ENCODE results near the gene CAMTA1.

Gene CAMTA1

DNA sequence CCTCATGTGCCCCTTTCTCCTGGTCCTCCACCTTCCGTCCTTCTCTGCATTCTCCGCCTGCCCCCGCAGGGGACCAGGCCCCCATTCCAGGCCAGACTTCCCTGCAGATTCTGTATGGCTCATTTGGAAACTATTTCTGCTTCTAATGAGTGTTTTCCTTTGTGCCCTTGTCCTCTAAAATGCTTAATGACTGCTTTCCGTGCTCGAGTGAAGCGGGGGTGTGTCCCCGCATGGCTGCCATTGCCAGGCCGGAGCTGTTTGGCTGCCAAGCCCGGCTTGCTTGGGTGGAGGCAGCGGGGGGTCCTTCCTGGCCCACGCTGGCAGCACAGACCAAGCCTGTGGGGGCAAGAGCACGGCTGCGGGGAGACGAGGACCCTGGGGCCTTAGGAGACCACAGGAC lies 686.6 kb downstream of the CAMTA1 start:
- ATAC-seq: no peak

DNA sequence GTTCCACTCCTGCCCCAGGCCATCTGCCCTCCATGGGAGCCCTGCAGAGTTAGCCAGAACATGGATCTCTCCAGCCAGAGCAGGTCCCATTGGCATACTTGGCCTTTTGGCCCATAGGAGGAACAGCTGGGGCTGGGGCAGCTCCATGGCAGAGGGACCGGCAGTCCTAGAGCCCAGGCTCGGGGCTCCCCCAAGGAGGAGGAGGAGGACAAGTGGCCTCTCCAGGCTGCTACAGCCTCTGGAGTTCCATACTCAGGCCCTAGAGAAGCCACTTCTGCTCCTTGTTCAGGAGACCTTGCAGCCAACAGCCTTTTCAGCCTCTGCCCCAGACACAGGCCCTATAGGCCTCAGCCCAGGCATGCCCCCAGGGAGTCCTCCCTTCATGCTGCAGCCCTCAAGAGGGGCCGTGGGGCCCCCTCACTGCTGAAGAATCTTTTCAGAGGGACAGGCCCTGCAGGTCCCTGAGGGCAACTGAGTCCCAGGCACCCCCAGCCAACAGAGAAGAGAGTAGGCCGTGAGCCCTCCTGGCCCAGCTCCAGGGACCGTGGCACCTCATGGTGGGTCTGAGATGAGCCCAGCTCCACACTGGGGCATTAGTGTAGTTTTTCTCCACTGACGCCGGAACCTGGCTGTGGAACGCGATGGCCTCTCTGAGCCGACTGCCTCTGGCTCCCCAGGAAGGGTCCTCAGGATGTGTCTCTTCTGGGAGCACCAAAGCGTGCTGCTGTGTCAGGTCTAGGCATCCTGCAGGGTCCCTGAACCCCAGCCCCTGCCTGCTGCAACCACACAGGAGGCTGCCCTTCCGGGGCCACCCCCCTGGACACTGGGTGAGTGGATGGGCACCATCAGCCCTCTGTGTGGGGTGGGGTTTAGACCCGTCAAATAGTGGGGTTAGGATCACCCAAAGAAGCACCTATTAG lies 688.2 kb downstream of the CAMTA1 start:
- no peak for ATAC-seq

- ATAC-seq: no peak
These were observed 688.9 kb downstream of the CAMTA1 start for GRCh38 chr1:7474143-7474490.

GRCh38 chr1:7474786-7475502 lies 689.7 kb downstream of the CAMTA1 start:
- no peak for ATAC-seq

GRCh38 chr1:7475691-7476090 lies 690.4 kb downstream of the CAMTA1 start:
- no peak for ATAC-seq

- ATAC-seq: no peak
These were observed 691.1 kb downstream of the CAMTA1 start for GRCh38 chr1:7476402-7476801.

- ATAC-seq: no peak
These were observed 691.8 kb downstream of the CAMTA1 start for GRCh38 chr1:7476861-7477547.

GRCh38 chr1:7477593-7477992 lies 692.3 kb downstream of the CAMTA1 start:
- no peak for ATAC-seq

- no peak for ATAC-seq
These were observed 693.0 kb downstream of the CAMTA1 start for GRCh38 chr1:7478142-7478790.

GRCh38 chr1:7478809-7479499 lies 693.7 kb downstream of the CAMTA1 start:
- no peak for ATAC-seq

- no peak for ATAC-seq
These were observed 694.3 kb downstream of the CAMTA1 start for GRCh38 chr1:7479571-7479970.

- ATAC-seq: no peak
These were observed 695.9 kb downstream of the CAMTA1 start for GRCh38 chr1:7481194-7481593.

- ATAC-seq: no peak
These were observed 696.8 kb downstream of the CAMTA1 start for GRCh38 chr1:7482077-7482476.

DNA sequence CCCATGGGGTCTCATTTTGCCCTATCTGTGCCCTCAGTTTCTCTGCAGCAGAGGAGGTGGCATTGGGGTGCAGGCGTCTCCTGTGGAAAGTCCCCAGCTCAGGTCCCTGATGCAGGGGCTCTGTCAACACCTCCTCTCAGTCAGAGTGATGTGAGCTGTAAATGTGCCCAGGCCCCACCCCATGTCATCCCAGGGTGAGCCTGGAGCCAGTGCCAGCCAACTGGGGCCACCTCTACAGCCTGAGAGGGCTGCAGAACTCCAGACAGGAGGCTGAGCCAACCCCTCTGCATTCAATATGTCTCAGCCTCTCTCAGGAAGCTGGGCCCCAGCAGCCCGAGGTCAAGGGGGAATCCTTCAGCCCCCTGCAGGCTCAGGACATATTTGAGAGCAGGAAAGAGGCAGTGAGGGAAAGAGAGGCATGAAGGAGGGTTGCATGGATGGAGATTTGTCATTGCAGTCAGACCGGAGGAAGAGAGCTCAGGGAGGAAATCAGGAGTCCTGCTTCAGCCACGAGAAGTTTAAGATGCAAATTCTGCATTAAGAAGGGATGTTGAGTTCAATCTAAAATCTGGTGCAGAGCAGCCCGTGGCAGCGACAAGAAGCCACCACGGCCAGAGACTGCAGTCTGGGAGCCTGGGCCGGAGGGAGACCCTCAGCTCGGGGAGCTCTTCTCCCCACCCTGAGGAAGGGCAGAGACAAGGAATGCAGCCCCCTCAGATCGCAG lies 697.7 kb downstream of the CAMTA1 start:
- ATAC-seq: no peak

DNA sequence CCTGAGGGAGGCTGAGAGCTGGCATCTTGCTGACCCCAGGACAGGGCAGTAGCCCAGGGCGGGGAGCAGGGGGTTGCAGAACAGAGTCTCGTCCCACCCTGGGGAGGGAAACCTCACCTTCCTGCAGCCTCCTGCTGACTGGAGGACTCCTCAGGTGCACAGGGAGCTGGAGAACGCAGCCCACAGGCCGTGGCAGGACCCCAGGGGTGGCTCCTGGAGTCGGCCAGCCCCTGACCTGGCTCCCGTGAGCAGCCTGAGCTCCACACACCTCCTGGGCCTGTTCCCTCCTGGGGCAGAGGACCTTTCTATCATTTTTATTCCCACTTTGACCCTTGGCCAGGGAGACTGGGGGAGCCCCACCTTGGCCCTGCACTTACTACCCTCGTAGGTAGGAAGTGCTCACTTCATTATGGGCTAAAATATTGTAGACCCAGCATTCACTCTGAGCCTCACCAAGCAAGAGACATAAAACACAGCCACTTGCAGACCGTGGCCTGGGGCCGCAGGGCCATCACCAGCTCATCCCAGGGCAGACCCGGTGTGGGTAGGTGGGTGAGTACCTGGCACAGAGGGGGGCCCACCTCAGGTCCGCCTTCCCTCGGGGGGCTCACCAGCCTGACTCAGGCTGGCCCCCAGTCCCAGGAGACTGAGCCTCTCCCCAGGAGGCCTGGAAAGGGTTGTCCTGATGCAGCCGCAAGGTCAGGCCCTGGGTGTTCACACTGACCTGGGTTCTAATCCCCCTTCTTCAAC lies 698.6 kb downstream of the CAMTA1 start:
- ATAC-seq: no peak

DNA sequence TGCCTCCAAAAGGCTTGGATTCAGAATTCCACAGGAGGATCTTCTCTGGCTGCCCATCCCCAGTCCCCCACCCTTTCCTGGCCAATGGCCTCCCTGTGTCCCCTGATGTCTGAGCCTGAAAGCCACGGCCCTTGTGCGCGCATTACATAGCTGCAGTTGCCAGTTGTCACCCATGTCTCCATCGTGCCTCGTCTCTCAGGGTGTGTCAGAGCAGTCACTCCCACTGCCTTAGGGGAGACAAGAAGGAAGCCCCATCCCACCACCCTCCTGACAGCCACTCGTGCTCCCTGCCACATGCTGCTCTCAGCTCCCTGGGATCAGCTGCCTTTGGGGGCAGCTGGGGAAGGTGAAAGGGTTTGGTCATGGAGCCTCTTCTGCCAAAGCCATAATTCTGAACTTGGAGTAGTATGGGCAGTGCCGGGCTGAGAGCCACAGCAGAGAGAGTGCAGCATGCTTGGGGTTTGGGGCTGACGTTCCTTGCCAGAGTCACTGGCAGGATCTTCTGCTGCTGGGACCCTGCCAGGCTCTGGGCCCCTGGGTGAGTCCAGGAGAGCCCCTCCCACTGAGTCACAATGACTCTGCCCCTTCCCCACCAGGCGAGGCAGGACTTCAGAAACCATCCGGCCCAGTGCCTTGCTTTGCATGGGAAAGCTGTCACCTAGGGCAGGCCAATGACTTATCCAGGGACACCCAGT lies 700.0 kb downstream of the CAMTA1 start:
- ATAC-seq: no peak

- no peak for ATAC-seq
These were observed 700.6 kb downstream of the CAMTA1 start for GRCh38 chr1:7485826-7486225.

GRCh38 chr1:7487766-7488474 lies 702.7 kb downstream of the CAMTA1 start:
- no peak for ATAC-seq

GRCh38 chr1:7488475-7488842 lies 703.2 kb downstream of the CAMTA1 start:
- no peak for ATAC-seq

DNA sequence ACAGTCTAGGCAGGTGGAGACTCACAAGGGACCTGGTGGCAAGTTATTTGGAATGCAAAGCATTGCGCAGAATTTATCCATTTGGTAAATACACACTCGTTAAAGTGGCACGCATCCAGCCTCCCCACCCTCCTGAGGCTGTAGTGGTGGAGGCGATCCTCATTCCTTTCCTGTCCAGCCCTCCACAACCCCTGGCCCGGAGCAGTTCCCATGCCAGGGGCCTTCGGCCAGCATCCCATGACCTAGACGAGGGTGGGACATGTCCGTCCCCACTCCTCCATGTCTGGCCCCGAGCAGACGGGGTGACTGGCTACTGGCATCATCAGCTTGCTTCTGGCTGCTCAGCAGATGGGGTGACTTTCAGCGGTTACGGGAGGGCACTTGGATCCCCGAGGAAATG lies 704.3 kb downstream of the CAMTA1 start:
- no peak for ATAC-seq

All from activated CD4-positive, CD25-positive, alpha-beta regulatory T cell treated with anti-CD3 and anti-CD28 coated beads, Interleukin-2, amount 50 U/mL, for 24 hours (primary cell).